SH-SY5Y (cell line): Measurements from ENCODE around the gene ACTR3C.

Experiments
- GATA2 ChIP-seq: IDR thresholded peaks from 2 replicates; pipeline ENCODE4 v1.6.1; 2011; ENCODE audit warnings: mild to moderate bottlenecking, low read depth, low read length
- GATA3 ChIP-seq: IDR thresholded peaks from 2 replicates; pipeline ENCODE4 v1.6.1; 2011; ENCODE audit warnings: low read depth, mild to moderate bottlenecking, low read length, moderate library complexity

DNA sequence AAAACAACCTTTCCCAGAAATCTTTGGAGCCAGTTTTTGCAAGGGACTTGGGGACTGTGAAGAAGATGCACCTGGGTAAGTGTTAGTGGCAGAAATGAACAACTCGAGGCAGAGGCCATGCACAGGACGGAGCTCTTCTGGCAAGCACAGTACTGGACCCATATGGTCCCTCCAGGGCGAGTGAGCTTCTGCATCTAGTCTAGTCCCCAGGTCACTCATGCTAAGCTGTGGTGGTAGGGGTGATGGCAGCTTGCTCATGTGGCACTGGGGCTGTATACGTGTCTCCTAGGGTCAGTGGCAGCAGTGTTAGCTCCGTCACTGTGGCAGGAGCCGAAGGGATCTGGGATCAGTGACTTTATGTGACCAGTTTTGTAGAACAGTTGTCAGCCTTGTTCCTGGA, 9.5 kb downstream of the ACTR3C start:
- TF ChIP-seq GATA2 (no peak), GATA3 (no peak)
